ENCODE results near the gene MYO1F.

MYO1F gene

GRCh38 chr19:8488365-8488764 lies 88.9 kb downstream of the MYO1F start:
- Histone ChIP-seq H3K27ac (peak overlapping the region; percentile 91), H3K4me1 (peaks cover 51% of the 10 kb centered on the region), H3K27me3 (no peaks in the 10 kb centered on the region), H3K36me3 (peaks cover 83% of the 10 kb centered on the region), H3K4me3 (no peak overlapping the region), H3K9ac (peak overlapping the region; percentile 63; the same call in 1 of the 2 replicates), H3K4me2 (peak overlapping the region; percentile 79), H3K9me3 (no peaks in the 10 kb centered on the region), H4K20me1 (peaks cover 76% of the 10 kb centered on the region)
- no peak for TF ChIP-seq Cebpa-rat (IDR thresholded peaks at IDR 0.05)

- peak; percentile 44; the same call in 1 of the 2 replicates for TF ChIP-seq Cebpa-rat (IDR thresholded peaks at IDR 0.05)
- H3K27ac ChIP-seq: peak overlapping the region; percentile 91
- H3K9ac ChIP-seq: peak overlapping the region; percentile 63; the same call in 1 of the 2 replicates
- H3K4me2 ChIP-seq: peak overlapping the region; percentile 79
- peaks cover 93% of the 10 kb centered on the region for H3K36me3 ChIP-seq
- no peaks in the 10 kb centered on the region for H3K27me3 ChIP-seq
- H3K4me1 ChIP-seq: peaks cover 47% of the 10 kb centered on the region
- peak overlapping the region; percentile 33 for H3K4me3 ChIP-seq
- peaks cover 87% of the 10 kb centered on the region for H4K20me1 ChIP-seq
- H3K9me3 ChIP-seq: no peaks in the 10 kb centered on the region
Measured at GRCh38 chr19:8487137-8487851, 89.9 kb downstream of the MYO1F start.

GRCh38 chr19:8486661-8487136 lies 90.5 kb downstream of the MYO1F start:
- Histone ChIP-seq H3K4me2 (peak overlapping the region; percentile 79), H3K4me3 (peak overlapping the region; percentile 33), H3K27me3 (no peaks in the 10 kb centered on the region), H3K27ac (peak overlapping the region; percentile 91), H4K20me1 (peaks cover 93% of the 10 kb centered on the region), H3K9me3 (no peaks in the 10 kb centered on the region), H3K4me1 (peaks cover 47% of the 10 kb centered on the region), H3K36me3 (peaks cover 99% of the 10 kb centered on the region), H3K9ac (peak overlapping the region; percentile 55)
- TF ChIP-seq Cebpa-rat (IDR thresholded peaks at IDR 0.05): no peak

GRCh38 chr19:8485561-8486371 lies 91.5 kb downstream of the MYO1F start:
- H3K27me3 ChIP-seq: no peaks in the 10 kb centered on the region
- peak overlapping the region; percentile 55 for H3K9ac ChIP-seq
- H3K36me3 ChIP-seq: peaks cover 100% of the 10 kb centered on the region
- peak overlapping the region; percentile 91 for H3K27ac ChIP-seq
- H3K9me3 ChIP-seq: no peaks in the 10 kb centered on the region
- peaks cover 100% of the 10 kb centered on the region for H4K20me1 ChIP-seq
- peak overlapping the region; percentile 79 for H3K4me2 ChIP-seq
- H3K4me1 ChIP-seq: peaks cover 47% of the 10 kb centered on the region
- H3K4me3 ChIP-seq: no peak overlapping the region
- TF ChIP-seq Cebpa-rat (IDR thresholded peaks at IDR 0.05): no peak

GRCh38 chr19:8484331-8484894 lies 92.8 kb downstream of the MYO1F start:
- no peak overlapping the region for H3K4me2 ChIP-seq
- peaks cover 100% of the 10 kb centered on the region for H4K20me1 ChIP-seq
- no peak overlapping the region for H3K27ac ChIP-seq

GRCh38 chr19:8483165-8483564 lies 94.1 kb downstream of the MYO1F start:
- H3K4me1 ChIP-seq: peaks cover 37% of the 10 kb centered on the region
- H3K36me3 ChIP-seq: peaks cover 100% of the 10 kb centered on the region
- no peaks in the 10 kb centered on the region for H3K9me3 ChIP-seq
- H4K20me1 ChIP-seq: peaks cover 100% of the 10 kb centered on the region
- H3K9ac ChIP-seq: no peak overlapping the region
- no peak overlapping the region for H3K4me2 ChIP-seq
- no peak overlapping the region for H3K4me3 ChIP-seq
- H3K27ac ChIP-seq: no peak overlapping the region
- H3K27me3 ChIP-seq: no peaks in the 10 kb centered on the region
- TF ChIP-seq Cebpa-rat (IDR thresholded peaks at IDR 0.05): no peak

More at GRCh38 chr19:8484331-8484894, 92.8 kb downstream of the MYO1F start:
- Histone ChIP-seq H3K27me3 (no peaks in the 10 kb centered on the region), H3K9ac (no peak overlapping the region), H3K9me3 (no peaks in the 10 kb centered on the region), H3K4me1 (peaks cover 47% of the 10 kb centered on the region), H3K4me3 (no peak overlapping the region), H3K36me3 (peaks cover 100% of the 10 kb centered on the region)
- no peak for TF ChIP-seq Cebpa-rat (IDR thresholded peaks at IDR 0.05)

GRCh38 chr19:8482696-8483095 lies 94.5 kb downstream of the MYO1F start:
- no peak overlapping the region for H3K9ac ChIP-seq
- no peak overlapping the region for H3K27ac ChIP-seq

GRCh38 chr19:8481616-8482015 lies 95.6 kb downstream of the MYO1F start:
- Histone ChIP-seq H3K27ac (no peak overlapping the region), H3K4me2 (no peak overlapping the region), H3K36me3 (peaks cover 100% of the 10 kb centered on the region), H3K4me1 (peaks cover 21% of the 10 kb centered on the region), H3K4me3 (no peak overlapping the region), H3K9me3 (no peaks in the 10 kb centered on the region), H4K20me1 (peaks cover 100% of the 10 kb centered on the region), H3K9ac (no peak overlapping the region), H3K27me3 (no peaks in the 10 kb centered on the region)
- TF ChIP-seq Cebpa-rat (IDR thresholded peaks at IDR 0.05): no peak

More at GRCh38 chr19:8482696-8483095, 94.5 kb downstream of the MYO1F start:
- Histone ChIP-seq H4K20me1 (peaks cover 100% of the 10 kb centered on the region), H3K4me3 (no peak overlapping the region), H3K36me3 (peaks cover 100% of the 10 kb centered on the region), H3K27me3 (no peaks in the 10 kb centered on the region), H3K4me2 (no peak overlapping the region), H3K9me3 (no peaks in the 10 kb centered on the region), H3K4me1 (peaks cover 32% of the 10 kb centered on the region)
- TF ChIP-seq Cebpa-rat (IDR thresholded peaks at IDR 0.05): no peak

GRCh38 chr19:8481201-8481600 lies 96.0 kb downstream of the MYO1F start:
- Histone ChIP-seq H3K4me3 (no peak overlapping the region), H3K9ac (no peak overlapping the region), H3K27me3 (no peaks in the 10 kb centered on the region), H3K36me3 (peaks cover 100% of the 10 kb centered on the region), H4K20me1 (peaks cover 100% of the 10 kb centered on the region), H3K9me3 (no peaks in the 10 kb centered on the region), H3K4me2 (no peak overlapping the region), H3K27ac (no peak overlapping the region), H3K4me1 (peaks cover 18% of the 10 kb centered on the region)
- TF ChIP-seq Cebpa-rat (IDR thresholded peaks at IDR 0.05): no peak

All from BLaER1 (cell line).